Measurements from ENCODE around the gene PLCB4. TPM values are rescaled to one million over a fixed set of nuclear protein-coding genes. Genes with fewer than 3 reads are reported as not detected.

The PLCB4 gene
- polyA plus RNA-seq, 1 of the 3 experiments (the other 2 are of a cell fraction) = 5.5 TPM

DNA sequence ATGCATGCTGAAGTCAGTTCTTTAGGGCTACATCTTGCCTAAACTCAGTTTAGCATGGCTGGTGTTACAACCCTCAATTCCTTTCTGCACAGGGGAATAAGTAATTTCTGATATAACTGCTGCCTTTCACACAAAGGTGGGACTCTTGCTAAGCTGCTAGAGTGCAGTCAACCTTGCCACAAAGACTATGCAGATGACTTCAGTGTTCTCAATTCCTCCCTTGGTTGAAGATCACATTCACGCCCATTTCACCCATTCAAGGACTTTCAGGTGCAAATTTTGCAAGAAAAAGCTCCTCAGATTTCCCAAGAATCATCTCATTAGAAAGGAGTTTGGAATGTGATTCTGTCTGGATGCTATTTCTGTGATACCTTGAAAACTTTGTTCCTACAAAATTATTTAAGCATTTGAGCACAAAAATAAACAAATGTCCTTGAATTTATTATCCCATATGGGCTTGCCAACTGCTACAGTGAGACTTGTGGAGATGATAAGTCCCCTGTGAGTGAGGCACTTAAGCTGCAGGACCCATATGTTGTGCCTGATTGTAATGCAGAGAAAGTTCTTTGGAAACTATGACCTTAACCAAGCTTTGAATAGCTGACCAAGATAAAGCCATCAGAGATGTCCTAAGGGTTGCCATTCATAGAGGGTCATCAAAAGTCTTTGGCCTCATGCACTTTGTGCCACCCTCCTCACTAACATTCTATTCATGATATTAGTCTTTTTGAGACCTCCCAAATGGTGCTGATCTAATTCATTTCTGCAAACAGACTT is 111.8 kb downstream of the PLCB4 start:
- Histone ChIP-seq H3K27ac (ENCODE audit: low read depth in 2 of 2, low read length in 1 of 2) (no peak overlapping the region), H3K36me3 (replicated peaks in 1 of 2; ENCODE audit: control insufficient read depth in 1 of 2, insufficient read depth in 2 of 2, low read length in 1 of 2) (no peaks in the 10 kb centered on the region), H3K4me2 (no peak overlapping the region), H3F3A (replicated peaks; ENCODE audit: insufficient read depth) (peaks cover 9% of the 10 kb centered on the region), H2AFZ (ENCODE audit: low read depth) (no peak overlapping the region), H4K20me1 (ENCODE audit: insufficient read depth) (no peaks in the 10 kb centered on the region), H3K9ac (no peak overlapping the region), H3K9me2 (no peaks in the 10 kb centered on the region), H3K79me2 (ENCODE audit: insufficient read depth) (peaks cover 3% of the 10 kb centered on the region; the same call in 1 of the 2 replicates), H3K27me3 (ENCODE audit: insufficient read depth) (no peaks in the 10 kb centered on the region), H3K4me3 (ENCODE audit: low read depth in 2 of 2, low read length in 1 of 2) (no peak overlapping the region), H3K4me1 (ENCODE audit: control insufficient read depth in 1 of 2, insufficient read depth in 2 of 2, low read depth in 1 of 2, low read length in 1 of 2) (peaks cover 0 to 6% of the 10 kb centered on the region in 2 experiments; a peak in 1 of 4 replicates), H3K9me3 (no peaks in the 10 kb centered on the region)
- no peak for TF ChIP-seq TAF1 (IDR thresholded peaks at IDR 0.05; ENCODE audit: borderline replicate concordance, low read depth, low read length)
- TF ChIP-seq, protein P1, sequence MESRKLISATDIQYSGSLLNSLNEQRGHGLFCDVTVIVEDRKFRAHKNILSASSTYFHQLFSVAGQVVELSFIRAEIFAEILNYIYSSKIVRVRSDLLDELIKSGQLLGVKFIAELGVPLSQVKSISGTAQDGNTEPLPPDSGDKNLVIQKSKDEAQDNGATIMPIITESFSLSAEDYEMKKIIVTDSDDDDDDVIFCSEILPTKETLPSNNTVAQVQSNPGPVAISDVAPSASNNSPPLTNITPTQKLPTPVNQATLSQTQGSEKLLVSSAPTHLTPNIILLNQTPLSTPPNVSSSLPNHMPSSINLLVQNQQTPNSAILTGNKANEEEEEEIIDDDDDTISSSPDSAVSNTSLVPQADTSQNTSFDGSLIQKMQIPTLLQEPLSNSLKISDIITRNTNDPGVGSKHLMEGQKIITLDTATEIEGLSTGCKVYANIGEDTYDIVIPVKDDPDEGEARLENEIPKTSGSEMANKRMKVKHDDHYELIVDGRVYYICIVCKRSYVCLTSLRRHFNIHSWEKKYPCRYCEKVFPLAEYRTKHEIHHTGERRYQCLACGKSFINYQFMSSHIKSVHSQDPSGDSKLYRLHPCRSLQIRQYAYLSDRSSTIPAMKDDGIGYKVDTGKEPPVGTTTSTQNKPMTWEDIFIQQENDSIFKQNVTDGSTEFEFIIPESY (IDR thresholded peaks at IDR 0.05; ENCODE audit: borderline replicate concordance, low read depth) = no peak
- TF ChIP-seq JUND (IDR thresholded peaks at IDR 0.05) = no peak
- no peak for TF ChIP-seq MXI1 (IDR thresholded peaks at IDR 0.05; ENCODE audit: low read depth, low read length)
- TF ChIP-seq SIN3A (IDR thresholded peaks at IDR 0.05; ENCODE audit: borderline replicate concordance, low read depth, low read length) = no peak
- TF ChIP-seq RCOR1 (IDR thresholded peaks at IDR 0.05; ENCODE audit: low read length) = no peak
- TF ChIP-seq TCF12 (IDR thresholded peaks at IDR 0.05) = no peak
- TF ChIP-seq RFX5 (IDR thresholded peaks at IDR 0.05; ENCODE audit: low read length) = no peak
- no peak for TF ChIP-seq FOSL2 (IDR thresholded peaks at IDR 0.05; ENCODE audit: borderline replicate concordance, low read depth)
- TF ChIP-seq GATA2 (CRISPR knock-in tag; IDR thresholded peaks at IDR 0.05) = no peak
- TF ChIP-seq, protein P2, sequence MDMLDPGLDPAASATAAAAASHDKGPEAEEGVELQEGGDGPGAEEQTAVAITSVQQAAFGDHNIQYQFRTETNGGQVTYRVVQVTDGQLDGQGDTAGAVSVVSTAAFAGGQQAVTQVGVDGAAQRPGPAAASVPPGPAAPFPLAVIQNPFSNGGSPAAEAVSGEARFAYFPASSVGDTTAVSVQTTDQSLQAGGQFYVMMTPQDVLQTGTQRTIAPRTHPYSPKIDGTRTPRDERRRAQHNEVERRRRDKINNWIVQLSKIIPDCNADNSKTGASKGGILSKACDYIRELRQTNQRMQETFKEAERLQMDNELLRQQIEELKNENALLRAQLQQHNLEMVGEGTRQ (IDR thresholded peaks at IDR 0.05; ENCODE audit: borderline replicate concordance, low read depth, low read length) = no peak
- TF ChIP-seq RAD21 (IDR thresholded peaks at IDR 0.05; ENCODE audit: low read length) = no peak
- TF ChIP-seq FOXJ3 (CRISPR knock-in tag; IDR thresholded peaks at IDR 0.05) = no peak
- TF ChIP-seq, protein P3, sequence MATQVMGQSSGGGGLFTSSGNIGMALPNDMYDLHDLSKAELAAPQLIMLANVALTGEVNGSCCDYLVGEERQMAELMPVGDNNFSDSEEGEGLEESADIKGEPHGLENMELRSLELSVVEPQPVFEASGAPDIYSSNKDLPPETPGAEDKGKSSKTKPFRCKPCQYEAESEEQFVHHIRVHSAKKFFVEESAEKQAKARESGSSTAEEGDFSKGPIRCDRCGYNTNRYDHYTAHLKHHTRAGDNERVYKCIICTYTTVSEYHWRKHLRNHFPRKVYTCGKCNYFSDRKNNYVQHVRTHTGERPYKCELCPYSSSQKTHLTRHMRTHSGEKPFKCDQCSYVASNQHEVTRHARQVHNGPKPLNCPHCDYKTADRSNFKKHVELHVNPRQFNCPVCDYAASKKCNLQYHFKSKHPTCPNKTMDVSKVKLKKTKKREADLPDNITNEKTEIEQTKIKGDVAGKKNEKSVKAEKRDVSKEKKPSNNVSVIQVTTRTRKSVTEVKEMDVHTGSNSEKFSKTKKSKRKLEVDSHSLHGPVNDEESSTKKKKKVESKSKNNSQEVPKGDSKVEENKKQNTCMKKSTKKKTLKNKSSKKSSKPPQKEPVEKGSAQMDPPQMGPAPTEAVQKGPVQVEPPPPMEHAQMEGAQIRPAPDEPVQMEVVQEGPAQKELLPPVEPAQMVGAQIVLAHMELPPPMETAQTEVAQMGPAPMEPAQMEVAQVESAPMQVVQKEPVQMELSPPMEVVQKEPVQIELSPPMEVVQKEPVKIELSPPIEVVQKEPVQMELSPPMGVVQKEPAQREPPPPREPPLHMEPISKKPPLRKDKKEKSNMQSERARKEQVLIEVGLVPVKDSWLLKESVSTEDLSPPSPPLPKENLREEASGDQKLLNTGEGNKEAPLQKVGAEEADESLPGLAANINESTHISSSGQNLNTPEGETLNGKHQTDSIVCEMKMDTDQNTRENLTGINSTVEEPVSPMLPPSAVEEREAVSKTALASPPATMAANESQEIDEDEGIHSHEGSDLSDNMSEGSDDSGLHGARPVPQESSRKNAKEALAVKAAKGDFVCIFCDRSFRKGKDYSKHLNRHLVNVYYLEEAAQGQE (IDR thresholded peaks at IDR 0.05; ENCODE audit: low read depth, low read length) = no peak
- TF ChIP-seq EP300 (IDR thresholded peaks at IDR 0.05; ENCODE audit: borderline replicate concordance in 1 of 2, low read depth in 1 of 2, low read length in 1 of 2) = no peak
- TF ChIP-seq YY1 (IDR thresholded peaks at IDR 0.05; ENCODE audit: low read depth) = no peak
- TF ChIP-seq NFIC (IDR thresholded peaks at IDR 0.05; ENCODE audit: borderline replicate concordance) = no peak
- no peak for TF ChIP-seq MEF2A (IDR thresholded peaks at IDR 0.05; ENCODE audit: borderline replicate concordance, low read depth)
- TF ChIP-seq, protein P4, sequence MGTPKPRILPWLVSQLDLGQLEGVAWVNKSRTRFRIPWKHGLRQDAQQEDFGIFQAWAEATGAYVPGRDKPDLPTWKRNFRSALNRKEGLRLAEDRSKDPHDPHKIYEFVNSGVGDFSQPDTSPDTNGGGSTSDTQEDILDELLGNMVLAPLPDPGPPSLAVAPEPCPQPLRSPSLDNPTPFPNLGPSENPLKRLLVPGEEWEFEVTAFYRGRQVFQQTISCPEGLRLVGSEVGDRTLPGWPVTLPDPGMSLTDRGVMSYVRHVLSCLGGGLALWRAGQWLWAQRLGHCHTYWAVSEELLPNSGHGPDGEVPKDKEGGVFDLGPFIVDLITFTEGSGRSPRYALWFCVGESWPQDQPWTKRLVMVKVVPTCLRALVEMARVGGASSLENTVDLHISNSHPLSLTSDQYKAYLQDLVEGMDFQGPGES (IDR thresholded peaks at IDR 0.05; ENCODE audit: low read depth, low read length) = no peak
- WGBS (ENCODE audit: low lambda C conversion rate) = 96% methylated on average over 1 of the region's 1 CpG
- ChIA-PET POLR2A (no interaction called here), CTCF (interaction anchor here (1.1 to 1.4 kb wide), 2 partner anchors 20 to 23 kb away, joined by 3 read pairs; no protein-coding TSS in a partner anchor)
- no peak for DNase-seq

Measured in SK-N-SH (cell line).